Naive thymus-derived CD4-positive, alpha-beta T cell (primary cell): ENCODE measurements around the gene RPGRIP1. TPM values are rescaled to one million over a fixed set of nuclear protein-coding genes. Genes with fewer than 3 reads are reported as not detected.
A peak's percentile ranks its signal among the peaks of the same experiment; 100 is the strongest.
"Not testable (repeated sequence)": the region's sequence is repeated elsewhere in the genome, so short reads cannot be mapped to it uniquely, and the experiment has no call there.

Experiments
- ATAC-seq: fragments of 150-1000 bp; cut with Tn5 transposase; 2 replicates; pipeline ENCODE4 v1.10.0; 2021; ENCODE audit warnings: mild to moderate bottlenecking, moderate library complexity
- CTCF ChIA-PET: fragments of 350-600 bp; sonication (Branson Sonifier 250); formaldehyde crosslinking; loops from one replicate; lab custom pipeline; 2021; ENCODE audit warnings: antibody characterized with exemption; lab: Charles Lee
- POLR2A ChIA-PET: fragments of 350-600 bp; sonication (Branson Sonifier 250); formaldehyde crosslinking; loops from one replicate; lab custom pipeline; 2021; ENCODE audit warnings: antibody characterized with exemption, inconsistent platforms; lab: Charles Lee
- DNase-seq, 9 donors: peaks; one replicate each; pipeline versions ENCODE4 v3.0.0 to v3.0.0-alpha.2; 2020 to 2022; ENCODE audit warnings: mixed read lengths in 1 of 9
- H3K27ac ChIP-seq: one replicate; pipeline ENCODE4 v1.7.0; 2013; ENCODE audit warnings: mild to moderate bottlenecking, low read depth, low read length, moderate library complexity
- H3K27me3 ChIP-seq, 2 donors: one replicate each; pipeline ENCODE4 v1.7.0; 2013; ENCODE audit warnings: low read length in 2 of 2, mild to moderate bottlenecking in 2 of 2, moderate library complexity in 2 of 2; ENCODE audit not compliant: control insufficient read depth in 2 of 2, insufficient read depth in 2 of 2
- H3K36me3 ChIP-seq, 3 experiments: 1 replicate in 2 of 3; 2 replicates in 1 of 3; pipeline ENCODE4 v1.7.0; 2013; ENCODE audit warnings: low read length in 3 of 3, mild to moderate bottlenecking in 3 of 3, moderate library complexity in 1 of 3; ENCODE audit not compliant: insufficient read depth in 3 of 3, control insufficient read depth in 2 of 3
- H3K4me1 ChIP-seq, 2 donors: one replicate each; pipeline ENCODE4 v1.7.0; 2013; ENCODE audit warnings: low read length in 2 of 2, mild to moderate bottlenecking in 2 of 2, moderate library complexity in 1 of 2; ENCODE audit not compliant: control insufficient read depth in 2 of 2, insufficient read depth in 2 of 2
- H3K4me3 ChIP-seq: 2 replicates; pipeline ENCODE4 v1.7.0; 2013; ENCODE audit warnings: mild to moderate bottlenecking, low read length
- H3K9me3 ChIP-seq, 3 experiments: 1 replicate in 2 of 3; 2 replicates in 1 of 3; pipeline ENCODE4 v1.7.0; 2013; ENCODE audit warnings: low read length in 3 of 3; ENCODE audit not compliant: control insufficient read depth in 2 of 3
- H3K27ac Mint-ChIP-seq, 9 donors: one replicate each; pipeline ENCODE4 v1.8.0; 2020 to 2022; ENCODE audit warnings: mixed read lengths in 9 of 9, mild to moderate bottlenecking in 8 of 9, moderate library complexity in 5 of 9, inconsistent platforms in 2 of 9
- H3K27me3 Mint-ChIP-seq, 5 donors: one replicate each; pipeline ENCODE4 v1.8.0; 2021 to 2022; ENCODE audit warnings: mixed read lengths in 5 of 5, mild to moderate bottlenecking in 1 of 5
- H3K36me3 Mint-ChIP-seq, 5 donors: one replicate each; pipeline ENCODE4 v1.8.0; 2020 to 2022; ENCODE audit warnings: mixed read lengths in 5 of 5, mild to moderate bottlenecking in 3 of 5, inconsistent platforms in 1 of 5
- H3K4me1 Mint-ChIP-seq, 7 donors: one replicate each; pipeline ENCODE4 v1.8.0; 2020 to 2022; ENCODE audit warnings: mixed read lengths in 7 of 7, mild to moderate bottlenecking in 3 of 7, inconsistent platforms in 1 of 7
- H3K4me3 Mint-ChIP-seq, 10 donors: one replicate each; pipeline ENCODE4 v1.8.0; 2020 to 2022; ENCODE audit warnings: mild to moderate bottlenecking in 10 of 10, mixed read lengths in 10 of 10, moderate library complexity in 6 of 10, inconsistent platforms in 2 of 10
- H3K9me3 Mint-ChIP-seq, 11 donors: one replicate each; pipeline ENCODE4 v1.8.0; 2020 to 2022; ENCODE audit warnings: mixed read lengths in 11 of 11, mild to moderate bottlenecking in 4 of 11, inconsistent platforms in 1 of 11, moderate library complexity in 1 of 11
- intact Hi-C, 2 donors: fragments of 100-400 bp; cut with micrococcal nuclease; formaldehyde crosslinking; loops; one replicate each; pipeline ENCODE4 v1.15.1; 2023
- polyA plus RNA-seq, 2 donors: library from polyadenylated mRNA; unstranded; fragments of 300-500 nt; fragmentation: Illumina TruSeq; gene quantifications; one replicate each; pipeline ENCODE4 v1.2.3, GENCODE V29; 2021
- total RNA-seq, 6 experiments: library from RNA in 5 of 6; stranded (reverse) in 5 of 6; gene quantifications; 1 replicate in 5 of 6; 2 replicates in 1 of 6; pipeline ENCODE4 v1.2.3 and lab custom pipeline; 2021 to 2026

RPGRIP1 gene
- total and polyA plus RNA-seq, 7 experiments from 2014 or later = 0.24 to 1.5 TPM; not detected in 5

DNA sequence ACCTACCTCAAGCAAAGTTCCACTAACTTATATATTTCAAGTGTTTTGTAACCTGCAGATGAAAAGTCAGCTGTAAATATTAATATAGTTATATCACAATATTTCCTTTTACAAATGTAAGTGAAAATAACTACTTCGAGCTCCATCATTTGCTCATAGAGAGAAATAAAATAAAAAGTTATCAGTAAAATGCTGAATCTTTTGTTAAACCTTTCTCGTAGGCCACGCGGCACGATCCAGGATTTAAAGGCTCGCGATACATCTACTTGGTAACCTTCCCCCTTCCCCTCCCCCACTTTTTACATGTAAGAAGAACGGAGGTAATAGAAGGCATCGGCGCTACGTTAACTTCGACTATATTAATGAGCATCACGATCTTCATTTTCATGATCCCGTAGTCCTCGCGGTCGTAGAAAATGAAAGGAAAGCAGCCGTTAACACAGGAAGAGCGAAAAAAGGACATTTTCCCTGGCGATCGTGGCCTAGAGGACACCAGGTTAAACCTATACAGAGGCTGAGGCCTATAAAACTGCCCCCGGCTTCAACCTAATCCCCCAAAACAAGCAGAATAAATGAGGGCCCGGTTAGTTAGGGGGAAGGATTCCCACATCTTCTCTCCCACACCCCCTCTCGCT lies 11.1 kb upstream of the RPGRIP1 start:
- POLR2A ChIA-PET = interaction anchor here (0.6 to 6.8 kb wide), 15 partner anchors 13 to 1651 kb away, joined by 3 to 75 read pairs (median 5); partner anchors contain the start of genes RAB2B and TOX4
- Mint-ChIP-seq H3K4me1 (peaks cover 26 to 51% (median 44%) of the 10 kb centered on the region in 7 donors), H3K9me3 (peaks cover 0 to 8% (median 0%) of the 10 kb centered on the region in 11 donors), H3K36me3 (peaks cover 4 to 37% (median 23%) of the 10 kb centered on the region in 5 donors), H3K4me3 (peak overlapping the region; percentile 92 to 100 (median 99)), H3K27ac (peak overlapping the region; percentile 97 to 100 (median 100)), H3K27me3 (no peaks in the 10 kb centered on the region)
- intact Hi-C loops = loop anchor here (1.0 to 10.0 kb wide), 18 partner anchors 40 to 1829 kb away; partner anchors contain the start of genes CHD8 (in 2 of the 2), METTL3 (in 2 of the 2), SUPT16H (in 2 of the 2) and TOX4 (in 2 of the 2)
- H3K36me3 ChIP-seq = peaks cover 0 to 17% (median 0%) of the 10 kb centered on the region in 3 experiments
- H3K4me1 ChIP-seq = peaks cover 26 to 28% of the 10 kb centered on the region in 2 donors
- H3K27me3 ChIP-seq = no peaks in the 10 kb centered on the region
- peak overlapping the region; percentile 99 for H3K4me3 ChIP-seq
- CTCF ChIA-PET = interaction anchor here (1.3 kb wide), 1 partner anchor 13 kb away, joined by 3 read pairs; no protein-coding TSS in a partner anchor
- DNase-seq (peak in 7 of 9 donors; percentile 36 to 64 (median 51)), ATAC-seq (no peak)
- H3K27ac ChIP-seq = peak overlapping the region; percentile 97
- no peaks in the 10 kb centered on the region for H3K9me3 ChIP-seq

DNA sequence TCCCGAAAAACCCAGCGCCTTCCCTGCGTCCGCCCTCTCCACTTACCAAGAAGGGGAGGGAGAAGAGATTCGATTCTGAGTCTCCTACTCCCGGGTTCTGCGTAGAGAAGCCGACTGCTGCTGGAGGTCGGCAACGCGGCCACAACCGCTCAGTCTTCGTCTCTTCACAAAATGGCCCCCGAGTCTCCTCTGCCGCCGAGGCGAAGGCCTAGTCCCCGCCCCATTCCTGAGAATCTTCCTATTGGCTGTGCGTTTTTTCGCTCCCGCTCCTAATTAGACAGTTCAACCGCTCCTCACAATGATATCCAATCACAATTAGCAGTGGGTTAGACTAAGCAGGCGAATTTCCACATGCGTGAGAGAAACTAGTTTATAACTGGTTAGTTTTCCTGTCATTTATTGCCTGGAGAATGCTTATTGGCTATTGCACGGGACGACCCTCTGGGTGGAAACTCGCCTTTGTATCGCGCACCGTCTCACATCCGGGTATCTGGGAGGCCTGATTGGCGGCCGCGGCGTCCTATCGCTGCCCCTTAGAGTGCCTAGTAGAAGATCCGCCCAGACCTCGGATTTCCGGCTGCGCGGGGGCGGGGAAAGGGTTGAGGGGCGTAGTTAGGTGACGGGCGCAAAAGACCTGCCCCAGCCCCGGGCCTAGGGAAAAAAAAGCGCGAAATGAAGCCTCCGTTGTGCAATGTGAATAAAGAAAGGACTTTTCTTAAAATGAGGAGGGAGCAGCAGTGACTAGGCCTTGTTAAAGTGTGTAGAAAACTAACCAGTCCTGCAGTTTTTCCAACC lies 10.4 kb upstream of the RPGRIP1 start, which contains the start of gene HNRNPC:
TSS of gene HNRNPC (minus strand) at position 191 of the 795 bp plus-strand sequence. CDS start 35,249 bp downstream, outside the sequence.
- DNase-seq (peak; percentile 100), ATAC-seq (peak; percentile 90)
- Histone ChIP-seq H3K27me3 (no peaks in the 10 kb centered on the region), H3K4me1 (peaks cover 19 to 21% of the 10 kb centered on the region in 2 donors), H3K4me3 (peak within 1 kb of the TSS; percentile 99), H3K36me3 (peaks cover 0 to 14% (median 0%) of the 10 kb centered on the region in 3 experiments), H3K9me3 (no peaks in the 10 kb centered on the region), H3K27ac (peak within 1 kb of the TSS; percentile 97)
- Mint-ChIP-seq H3K36me3 (peaks cover 4 to 32% (median 16%) of the 10 kb centered on the region in 5 donors), H3K27ac (peak within 1 kb of the TSS; percentile 97 to 100 (median 100)), H3K4me3 (peak within 1 kb of the TSS; percentile 92 to 100 (median 99)), H3K9me3 (peaks cover 0 to 8% (median 0%) of the 10 kb centered on the region in 11 donors), H3K4me1 (peaks cover 21 to 43% (median 37%) of the 10 kb centered on the region in 7 donors), H3K27me3 (no peaks in the 10 kb centered on the region)
- intact Hi-C loops = loop anchor here (1.0 to 10.0 kb wide), 18 partner anchors 39 to 1828 kb away; partner anchors contain the start of genes CHD8 (in 2 of the 2), METTL3 (in 2 of the 2), SUPT16H (in 2 of the 2) and TOX4 (in 2 of the 2)
- POLR2A ChIA-PET = interaction anchor here (0.6 to 2.1 kb wide), 6 partner anchors 39 to 110 kb away, joined by 3 to 10 read pairs (median 3); no protein-coding TSS in a partner anchor
- CTCF ChIA-PET = no interaction called here

- Mint-ChIP-seq H3K4me1 (peaks cover 4 to 18% (median 13%) of the 10 kb centered on the region in 7 donors), H3K36me3 (peaks cover 4 to 13% (median 8%) of the 10 kb centered on the region in 5 donors)
- H3K27ac ChIP-seq, CTCF ChIA-PET, H3K27ac Mint-ChIP-seq, intact Hi-C loops, H3K27me3 ChIP-seq, H3K4me3 Mint-ChIP-seq, H3K27me3 Mint-ChIP-seq, H3K4me1 ChIP-seq, H3K4me3 ChIP-seq, H3K9me3 ChIP-seq, H3K9me3 Mint-ChIP-seq, H3K36me3 ChIP-seq, ATAC-seq, DNase-seq: not testable (repeated sequence)
- POLR2A ChIA-PET = interaction anchor here (4.2 kb wide), 1 partner anchor 9 kb away, joined by 23 read pairs; no protein-coding TSS in a partner anchor
Measured at GRCh38 chr14:21272661-21273060, 7.2 kb upstream of the RPGRIP1 start.

DNA sequence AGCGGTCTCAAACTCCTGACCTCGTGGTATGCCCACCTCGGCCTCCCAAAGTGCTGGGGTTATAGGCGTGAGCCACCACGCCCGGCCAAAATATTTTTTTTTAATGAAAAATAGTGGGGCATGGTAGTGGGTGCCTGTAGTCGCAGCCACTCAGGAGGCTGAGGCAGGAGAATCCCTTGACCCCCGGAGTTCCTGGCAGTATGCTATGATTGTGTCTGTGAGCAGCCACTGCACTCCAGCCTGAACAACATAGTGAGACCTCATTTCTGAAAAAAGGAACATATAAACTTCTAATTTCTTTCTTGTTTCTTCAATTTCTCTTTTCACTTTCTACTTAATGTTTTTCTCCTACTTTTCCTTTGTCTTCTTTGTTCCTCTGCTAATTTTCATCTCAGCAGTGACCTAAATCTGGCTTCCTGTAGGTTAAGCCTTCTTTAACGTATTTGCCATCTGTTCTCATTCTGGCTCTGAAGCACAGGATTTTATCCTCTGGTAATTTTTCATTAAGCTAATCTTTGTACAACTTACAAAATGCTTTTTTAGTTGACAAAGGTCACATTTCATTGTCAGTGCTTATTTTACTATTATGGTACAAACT lies 4.5 kb upstream of the RPGRIP1 start:
- H3K27ac ChIP-seq = no peak overlapping the region
- ATAC-seq (no peak), DNase-seq (no peak)
- intact Hi-C loops = no loop called here
- no peaks in the 10 kb centered on the region for H3K27me3 ChIP-seq
- Mint-ChIP-seq H3K36me3 (no peaks in the 10 kb centered on the region), H3K4me1 (peaks cover 0 to 5% (median 5%) of the 10 kb centered on the region in 7 donors), H3K4me3 (no peak overlapping the region), H3K27me3 (no peaks in the 10 kb centered on the region), H3K9me3 (no peaks in the 10 kb centered on the region), H3K27ac (peak overlapping the region in 5 of 9 donors; percentile 28 to 63 (median 56))
- no peaks in the 10 kb centered on the region for H3K36me3 ChIP-seq
- H3K9me3 ChIP-seq = no peaks in the 10 kb centered on the region
- H3K4me1 ChIP-seq = peaks cover 0 to under 1% of the 10 kb centered on the region in 2 donors
- CTCF ChIA-PET = no interaction called here
- H3K4me3 ChIP-seq = no peak overlapping the region
- POLR2A ChIA-PET = interaction anchor here (0.6 to 4.2 kb wide), 4 partner anchors 11 to 172 kb away, joined by 3 to 23 read pairs (median 3); no protein-coding TSS in a partner anchor

GRCh38 chr14:21278632-21279031 lies 1.3 kb upstream of the RPGRIP1 start:
- no peaks in the 10 kb centered on the region for H3K27me3 ChIP-seq
- Mint-ChIP-seq H3K4me1 (peaks cover 0 to 5% (median 5%) of the 10 kb centered on the region in 7 donors), H3K36me3 (no peaks in the 10 kb centered on the region), H3K9me3 (no peaks in the 10 kb centered on the region), H3K27me3 (peaks cover 0 to 4% (median 0%) of the 10 kb centered on the region in 5 donors), H3K27ac (no peak overlapping the region), H3K4me3 (no peak overlapping the region)
- no peaks in the 10 kb centered on the region for H3K9me3 ChIP-seq
- ChIA-PET CTCF (interaction anchor here (0.7 kb wide), 1 partner anchor 17 kb away, joined by 3 read pairs; no protein-coding TSS in a partner anchor), POLR2A (no interaction called here)
- no peaks in the 10 kb centered on the region for H3K4me1 ChIP-seq
- no peaks in the 10 kb centered on the region for H3K36me3 ChIP-seq
- H3K4me3 ChIP-seq = no peak overlapping the region
- no peak for DNase-seq
- no peak overlapping the region for H3K27ac ChIP-seq
- intact Hi-C loops = no loop called here
- ATAC-seq = no peak

DNA sequence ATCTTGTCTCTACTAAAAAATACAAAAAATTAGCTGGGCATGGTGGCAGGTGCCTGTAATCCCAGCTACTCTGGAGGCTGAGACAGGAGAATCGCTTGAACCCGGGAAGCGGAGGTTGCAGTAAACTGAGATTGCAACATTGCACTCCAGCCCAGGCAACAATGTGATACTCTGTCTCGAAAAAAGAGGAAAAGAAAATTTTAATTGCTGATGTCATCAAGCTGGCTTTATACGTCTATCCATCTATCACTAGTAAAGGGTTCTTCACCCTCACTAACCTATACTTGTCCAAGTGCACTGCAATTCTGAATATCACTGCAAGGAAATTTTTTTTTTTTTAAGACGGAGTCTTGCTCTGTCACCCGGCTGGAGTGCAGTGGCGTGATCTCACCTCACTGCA lies 2.0 kb downstream of the RPGRIP1 start:
- H3K27ac Mint-ChIP-seq, DNase-seq, H3K4me1 ChIP-seq, H3K4me3 ChIP-seq, POLR2A ChIA-PET, H3K36me3 Mint-ChIP-seq, ATAC-seq, H3K9me3 ChIP-seq, H3K36me3 ChIP-seq, H3K27me3 ChIP-seq, H3K9me3 Mint-ChIP-seq, CTCF ChIA-PET, H3K27ac ChIP-seq, H3K4me1 Mint-ChIP-seq, H3K4me3 Mint-ChIP-seq, intact Hi-C loops: not testable (repeated sequence)
- H3K27me3 Mint-ChIP-seq = peaks cover 0 to 18% (median 6%) of the 10 kb centered on the region in 5 donors
